Astrocyte (in vitro differentiated cells and primary cell): ENCODE data around the gene VEGFA.

Experiments
- EZH2 ChIP-seq: IDR thresholded peaks from 2 replicates; pipeline ENCODE4 v1.6.1; 2012; ENCODE audit warnings: mild to moderate bottlenecking, low read length, inconsistent platforms; ENCODE audit not compliant: insufficient read depth
- TF ChIP-seq, protein P1 (sequence below): IDR thresholded peaks from 2 replicates; pipeline ENCODE4 v1.5.1; 2011; ENCODE audit warnings: low read depth, mild to moderate bottlenecking, inconsistent platforms, low read length, moderate library complexity; ENCODE audit not compliant: insufficient read depth

DNA sequence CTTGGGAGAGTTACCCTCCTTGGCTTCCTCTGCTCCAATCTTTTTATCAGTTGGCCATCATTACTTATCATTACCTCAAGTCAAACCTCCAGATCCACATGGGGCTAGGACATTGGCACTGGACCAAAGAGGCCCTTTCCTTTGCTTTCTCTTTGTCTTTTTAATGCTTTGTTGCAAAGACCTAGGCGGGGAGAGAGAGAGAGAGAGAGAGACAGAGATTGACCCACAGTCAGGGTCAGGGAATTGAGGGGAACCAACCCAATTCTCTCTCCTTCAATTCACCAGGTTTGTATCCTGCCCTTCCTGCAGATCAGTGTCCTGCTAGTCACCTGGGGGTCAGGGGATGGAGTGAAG lies 3.5 kb upstream of the VEGFA start:
- TF ChIP-seq, protein P1, sequence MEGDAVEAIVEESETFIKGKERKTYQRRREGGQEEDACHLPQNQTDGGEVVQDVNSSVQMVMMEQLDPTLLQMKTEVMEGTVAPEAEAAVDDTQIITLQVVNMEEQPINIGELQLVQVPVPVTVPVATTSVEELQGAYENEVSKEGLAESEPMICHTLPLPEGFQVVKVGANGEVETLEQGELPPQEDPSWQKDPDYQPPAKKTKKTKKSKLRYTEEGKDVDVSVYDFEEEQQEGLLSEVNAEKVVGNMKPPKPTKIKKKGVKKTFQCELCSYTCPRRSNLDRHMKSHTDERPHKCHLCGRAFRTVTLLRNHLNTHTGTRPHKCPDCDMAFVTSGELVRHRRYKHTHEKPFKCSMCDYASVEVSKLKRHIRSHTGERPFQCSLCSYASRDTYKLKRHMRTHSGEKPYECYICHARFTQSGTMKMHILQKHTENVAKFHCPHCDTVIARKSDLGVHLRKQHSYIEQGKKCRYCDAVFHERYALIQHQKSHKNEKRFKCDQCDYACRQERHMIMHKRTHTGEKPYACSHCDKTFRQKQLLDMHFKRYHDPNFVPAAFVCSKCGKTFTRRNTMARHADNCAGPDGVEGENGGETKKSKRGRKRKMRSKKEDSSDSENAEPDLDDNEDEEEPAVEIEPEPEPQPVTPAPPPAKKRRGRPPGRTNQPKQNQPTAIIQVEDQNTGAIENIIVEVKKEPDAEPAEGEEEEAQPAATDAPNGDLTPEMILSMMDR: no peak
- no peak for TF ChIP-seq EZH2
